Hematopoietic multipotent progenitor cell treated with erythropoietin and hydrocortisone succinate and interleukin-3 and kit ligand, for 15 days (in vitro differentiated cells): Measurements from ENCODE around the gene ZNF365.

Experiments
- DNase-seq: peaks from one replicate; pipeline ENCODE4 v3.0.0-alpha.2; 2015; ENCODE audit warnings: low spot score

Gene ZNF365

GRCh38 chr10:62422068-62422590, 48.0 kb downstream of the ZNF365 start:
- DNase-seq = no peak

GRCh38 chr10:62424026-62424425, 49.9 kb downstream of the ZNF365 start:
- no peak for DNase-seq

- DNase-seq = no peak
These were observed 51.9 kb downstream of the ZNF365 start for GRCh38 chr10:62426086-62426485.

GRCh38 chr10:62426600-62426999, 52.4 kb downstream of the ZNF365 start:
- no peak for DNase-seq

- no peak for DNase-seq
These were observed 56.7 kb downstream of the ZNF365 start for GRCh38 chr10:62430881-62431280.

- DNase-seq = no peak
These were observed 59.1 kb downstream of the ZNF365 start for GRCh38 chr10:62433181-62433692.

- DNase-seq = no peak
These were observed 59.7 kb downstream of the ZNF365 start for GRCh38 chr10:62433901-62434300.

- peak; percentile 45 for DNase-seq
These were observed 63.5 kb downstream of the ZNF365 start for GRCh38 chr10:62437696-62438095.

- no peak for DNase-seq
These were observed 67.8 kb downstream of the ZNF365 start for GRCh38 chr10:62442006-62442405.

- DNase-seq = no peak
These were observed 68.9 kb downstream of the ZNF365 start for GRCh38 chr10:62442894-62443669.

GRCh38 chr10:62443866-62444265, 69.7 kb downstream of the ZNF365 start:
- DNase-seq = no peak

GRCh38 chr10:62446627-62447026, 72.5 kb downstream of the ZNF365 start:
- no peak for DNase-seq

GRCh38 chr10:62450912-62451610, 76.9 kb downstream of the ZNF365 start:
- DNase-seq = no peak

GRCh38 chr10:62451611-62451975, 77.4 kb downstream of the ZNF365 start:
- no peak for DNase-seq
